GM18909 (cell line): ENCODE results near the gene PPFIA1.
"Not testable (repeated sequence)": the region's sequence is repeated elsewhere in the genome, so short reads cannot be mapped to it uniquely, and the experiment has no call there.

Experiments used
- ATAC-seq: cut with Tn5 transposase; IDR thresholded peaks from one replicate; pipeline ENCODE4 v1.9.1; 2021; ENCODE audit warnings: mild to moderate bottlenecking; ENCODE audit not compliant: unreplicated experiment, poor library complexity

The PPFIA1 gene

GRCh38 chr11:70292863-70293262 lies 22.4 kb downstream of the PPFIA1 start:
- no peak for ATAC-seq

- not testable (repeated sequence) for ATAC-seq
Measured at GRCh38 chr11:70295166-70295565, 24.7 kb downstream of the PPFIA1 start.

- no peak for ATAC-seq
Measured at GRCh38 chr11:70296681-70297080, 26.2 kb downstream of the PPFIA1 start.

GRCh38 chr11:70297341-70297740 lies 26.9 kb downstream of the PPFIA1 start:
- no peak for ATAC-seq

GRCh38 chr11:70298243-70298915 lies 27.9 kb downstream of the PPFIA1 start:
- ATAC-seq = no peak

GRCh38 chr11:70299636-70300035 lies 29.1 kb downstream of the PPFIA1 start:
- no peak for ATAC-seq

GRCh38 chr11:70301191-70301590 lies 30.7 kb downstream of the PPFIA1 start:
- no peak for ATAC-seq

- ATAC-seq = no peak
Measured at GRCh38 chr11:70301721-70302418, 31.4 kb downstream of the PPFIA1 start.

- ATAC-seq = no peak
Measured at GRCh38 chr11:70302419-70302752, 31.9 kb downstream of the PPFIA1 start.

GRCh38 chr11:70303070-70303469 lies 32.6 kb downstream of the PPFIA1 start:
- ATAC-seq = no peak

GRCh38 chr11:70304208-70304603 lies 33.7 kb downstream of the PPFIA1 start:
- no peak for ATAC-seq

GRCh38 chr11:70305501-70305900 lies 35.0 kb downstream of the PPFIA1 start:
- no peak for ATAC-seq

- no peak for ATAC-seq
Measured at GRCh38 chr11:70306586-70307033, 36.1 kb downstream of the PPFIA1 start.

GRCh38 chr11:70307176-70307575 lies 36.7 kb downstream of the PPFIA1 start:
- no peak for ATAC-seq

GRCh38 chr11:70311616-70312015 lies 41.1 kb downstream of the PPFIA1 start:
- ATAC-seq = no peak

- no peak for ATAC-seq
Measured at GRCh38 chr11:70312401-70313357, 42.2 kb downstream of the PPFIA1 start.

- ATAC-seq = no peak
Measured at GRCh38 chr11:70313945-70314344, 43.5 kb downstream of the PPFIA1 start.

GRCh38 chr11:70314730-70315129 lies 44.2 kb downstream of the PPFIA1 start:
- ATAC-seq = no peak

- no peak for ATAC-seq
Measured at GRCh38 chr11:70315716-70316115, 45.2 kb downstream of the PPFIA1 start.

- no peak for ATAC-seq
Measured at GRCh38 chr11:70317581-70318305, 47.3 kb downstream of the PPFIA1 start.
